Colon (tissue), 2 donors: ENCODE measurements around the gene KCNB1.

Source experiments
- FAIRE-seq: peaks from 2 replicates; lab custom pipeline; 2012; peaks lifted over from hg19 to GRCh38; lab: Jason Lieb, UNC
- donor health status: control.
- donor health status: control.

KCNB1 gene

DNA sequence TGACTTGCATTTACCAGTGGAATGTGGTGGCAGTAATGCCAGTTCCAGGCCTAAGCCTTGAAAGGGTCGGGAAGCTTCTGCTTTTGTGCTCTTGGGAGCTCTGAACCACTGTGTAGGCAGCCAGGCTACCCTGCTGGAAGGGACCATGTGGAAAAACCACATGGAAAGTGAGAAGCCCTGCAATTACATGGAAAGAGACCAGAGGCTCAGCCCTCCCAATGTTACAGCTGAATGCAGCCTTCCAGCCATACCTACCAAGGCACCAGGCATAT, 14.9 kb upstream of the KCNB1 start:
- no peak for FAIRE-seq

DNA sequence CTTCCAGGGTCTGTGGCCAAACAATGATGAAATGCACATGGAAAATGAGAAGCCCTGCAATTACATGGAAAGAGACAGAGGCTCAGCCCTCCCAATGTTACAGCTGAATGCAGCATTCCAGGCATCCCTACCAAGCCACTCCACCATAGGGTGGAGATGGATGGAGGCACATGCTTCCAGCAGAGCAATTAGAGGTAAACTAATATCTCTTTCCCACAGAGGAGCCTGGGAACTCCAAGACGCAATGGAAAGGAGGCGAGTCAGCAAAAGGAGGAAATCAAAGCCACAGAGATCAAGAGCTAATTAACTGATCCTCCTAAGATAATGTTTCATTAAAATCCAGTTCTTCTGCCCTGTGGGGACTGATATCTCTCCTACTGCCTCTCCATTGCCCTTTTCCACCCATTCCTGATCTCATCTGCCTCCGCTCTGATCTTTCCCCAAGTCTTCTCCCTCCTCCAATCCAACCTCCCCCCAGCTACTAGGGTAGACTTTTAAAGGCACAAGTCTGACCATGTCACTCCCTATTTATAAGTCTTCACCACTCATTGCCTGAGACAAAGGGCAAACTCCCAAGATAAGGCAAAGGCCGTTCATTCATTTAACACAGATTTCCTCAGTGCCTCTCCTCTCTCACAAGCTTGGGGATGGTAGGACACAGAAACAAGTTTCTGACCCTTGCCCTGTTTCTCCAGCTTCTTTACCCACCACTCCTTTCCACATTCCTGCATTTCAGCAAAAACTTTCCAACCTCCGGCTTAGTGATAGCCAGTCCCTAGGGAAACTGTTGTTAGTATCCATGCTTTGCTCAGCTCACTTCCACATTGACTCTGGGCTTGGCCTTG, 14.3 kb upstream of the KCNB1 start:
- no peak for FAIRE-seq

DNA sequence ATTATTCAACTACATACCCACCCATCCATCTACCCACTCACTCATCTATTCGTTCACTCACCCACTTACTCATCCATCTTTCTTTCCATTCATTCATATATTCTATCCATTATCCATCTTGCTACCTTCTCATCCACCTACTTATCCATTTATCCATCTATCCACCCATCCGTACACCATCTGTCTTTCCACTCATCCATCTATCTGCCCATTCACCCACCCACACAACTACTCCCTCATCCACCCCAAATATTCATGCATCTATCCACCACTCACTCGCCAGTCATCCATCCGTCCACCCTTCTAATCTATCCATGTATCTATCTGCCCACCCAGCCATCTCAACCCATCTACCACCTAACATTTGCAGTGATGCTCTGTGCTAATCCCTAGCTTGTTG, 13.6 kb upstream of the KCNB1 start:
- no peak for FAIRE-seq

DNA sequence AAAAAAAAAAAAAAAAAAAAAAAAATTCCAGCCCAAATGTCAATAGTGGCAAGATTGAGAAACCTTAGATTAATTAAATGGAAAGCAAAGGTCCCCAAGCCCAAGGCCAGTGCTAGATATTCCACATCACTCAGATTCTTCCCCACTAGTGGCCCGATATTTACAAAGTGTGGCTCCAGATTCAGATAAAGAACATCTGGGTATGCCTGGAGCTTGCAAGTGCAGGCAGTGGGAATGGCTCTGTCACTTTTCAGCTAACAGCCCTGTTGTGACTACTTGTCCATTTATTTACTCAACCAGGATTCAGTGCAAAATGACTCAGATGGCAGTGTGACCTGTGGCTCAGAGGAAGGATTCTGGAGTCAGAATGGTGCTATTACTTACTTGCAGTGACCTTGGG, 8.2 kb upstream of the KCNB1 start:
- no peak for FAIRE-seq

DNA sequence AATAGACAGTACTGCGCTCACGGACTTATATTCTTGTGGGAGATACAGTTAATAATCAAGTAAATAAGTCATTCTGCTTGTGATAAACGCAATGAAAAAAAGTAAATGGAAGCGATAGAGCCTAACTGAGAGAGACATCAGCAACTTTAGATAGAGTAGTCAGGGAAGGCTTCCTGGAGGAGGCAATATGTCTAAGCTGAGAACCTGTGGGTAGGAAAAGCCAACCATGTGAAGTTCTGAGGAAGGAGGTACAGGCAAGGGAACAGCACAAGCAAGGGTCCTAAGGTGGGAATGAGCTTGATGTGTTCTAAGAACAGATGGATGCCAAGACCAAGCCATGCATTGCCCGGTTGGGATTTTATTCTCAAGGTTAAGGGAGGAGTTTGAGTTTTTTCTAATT, 7.2 kb upstream of the KCNB1 start:
- no peak for FAIRE-seq

DNA sequence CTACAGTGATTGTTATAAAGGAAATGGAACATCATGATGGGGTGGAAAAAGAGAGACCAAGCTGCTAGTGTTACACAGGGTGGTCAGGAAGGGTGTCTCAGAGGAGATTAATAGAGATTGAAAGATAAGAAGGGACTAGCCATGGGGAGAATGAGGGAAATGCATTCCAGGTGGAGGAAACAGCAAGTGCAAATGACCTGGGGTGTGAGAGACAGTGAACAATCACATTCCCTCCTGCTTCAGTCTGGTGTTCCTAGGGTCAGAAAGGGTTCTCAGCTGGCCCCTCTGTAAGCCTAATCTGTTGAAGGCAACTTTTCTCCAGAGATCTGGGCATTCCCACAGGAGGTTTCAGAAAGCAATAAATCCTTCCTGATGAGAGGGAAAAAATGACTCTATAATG, 3.6 kb upstream of the KCNB1 start:
- no peak for FAIRE-seq

DNA sequence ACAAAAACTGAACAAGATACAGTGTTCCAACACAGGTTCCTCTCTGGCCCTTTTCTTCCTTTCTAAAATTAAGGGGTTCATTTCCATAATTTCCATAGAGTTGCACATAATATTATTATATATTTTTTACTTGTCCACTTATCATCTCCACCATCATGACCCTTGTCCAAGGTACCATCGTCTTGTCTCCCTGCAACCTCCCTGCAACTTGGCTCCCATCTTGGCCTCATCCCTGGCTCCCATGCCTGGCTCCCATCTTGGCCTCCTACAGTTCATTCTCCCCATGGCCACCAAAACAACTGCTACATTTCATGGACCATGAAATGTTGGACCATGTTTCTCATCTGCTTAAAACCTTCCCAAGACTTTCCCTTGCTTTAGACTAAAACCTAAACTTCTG, 3.1 kb upstream of the KCNB1 start:
- FAIRE-seq: no peak

DNA sequence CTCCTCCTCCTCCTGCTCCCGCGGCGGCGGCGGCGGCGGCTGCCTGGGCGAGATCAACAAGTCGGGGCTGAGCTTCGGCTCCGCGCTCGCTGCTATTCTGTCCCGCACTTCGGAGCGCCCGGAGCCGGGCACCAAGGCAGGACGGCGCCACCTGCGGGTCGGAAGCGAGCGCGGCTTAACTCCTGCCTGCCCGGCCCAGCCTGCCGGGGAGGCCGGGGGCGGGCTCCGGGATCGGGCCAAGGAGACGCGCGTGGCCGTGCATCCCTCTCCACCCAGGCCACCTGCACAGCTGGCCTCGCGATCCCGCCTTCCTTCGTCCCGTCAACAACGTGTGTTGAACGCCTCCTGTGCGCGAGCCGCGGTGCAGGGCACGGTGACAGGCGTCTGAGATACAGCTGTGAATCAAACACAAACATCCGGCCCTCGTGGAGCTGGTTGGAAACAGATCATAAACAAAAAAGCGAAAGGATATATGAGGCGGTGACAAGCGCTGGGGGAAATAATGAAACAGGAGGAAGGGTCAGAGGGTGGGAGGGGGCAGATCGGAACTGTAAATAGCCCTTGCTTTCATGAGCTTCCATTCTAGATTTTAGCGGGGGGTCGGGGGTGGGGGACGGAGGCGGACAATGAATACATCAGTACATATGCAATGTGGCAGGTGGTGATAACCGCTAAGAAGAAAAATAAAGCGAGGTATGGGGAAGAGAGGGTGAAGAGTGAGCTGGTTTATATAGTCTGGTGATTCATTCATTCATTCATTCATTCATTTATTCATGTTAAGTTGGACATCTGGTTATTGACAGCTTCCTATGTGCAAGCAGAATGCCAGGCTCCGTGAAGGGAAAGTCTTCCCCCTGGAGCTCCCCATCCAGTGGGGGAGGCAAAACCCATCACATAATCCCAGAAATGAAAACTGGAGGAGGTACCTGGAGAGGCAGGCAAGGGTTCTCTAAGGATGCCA, 2.0 kb upstream of the KCNB1 start:
- FAIRE-seq: no peak

DNA sequence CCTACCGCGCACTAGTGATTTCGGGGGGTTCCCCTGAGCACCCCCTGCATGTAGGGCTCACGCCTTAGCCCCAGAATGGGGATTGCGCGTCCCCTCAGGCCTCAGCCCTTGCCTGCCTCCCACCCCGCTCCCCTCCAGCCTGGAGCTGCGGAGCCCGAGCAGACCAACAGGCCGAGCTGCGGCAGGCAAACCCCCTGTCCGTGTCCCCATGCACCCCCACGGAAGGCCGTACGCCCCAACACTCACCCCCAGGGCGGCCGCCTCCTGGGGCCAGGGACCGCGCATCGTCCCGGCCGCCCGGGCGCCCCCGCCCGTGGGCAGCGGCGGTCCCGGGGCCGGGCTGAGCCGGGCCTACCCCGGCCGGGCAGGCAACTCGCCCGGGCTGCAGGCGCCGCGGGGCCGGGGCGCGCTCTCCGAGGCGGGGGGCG, 1.2 kb upstream of the KCNB1 start:
- no peak for FAIRE-seq

DNA sequence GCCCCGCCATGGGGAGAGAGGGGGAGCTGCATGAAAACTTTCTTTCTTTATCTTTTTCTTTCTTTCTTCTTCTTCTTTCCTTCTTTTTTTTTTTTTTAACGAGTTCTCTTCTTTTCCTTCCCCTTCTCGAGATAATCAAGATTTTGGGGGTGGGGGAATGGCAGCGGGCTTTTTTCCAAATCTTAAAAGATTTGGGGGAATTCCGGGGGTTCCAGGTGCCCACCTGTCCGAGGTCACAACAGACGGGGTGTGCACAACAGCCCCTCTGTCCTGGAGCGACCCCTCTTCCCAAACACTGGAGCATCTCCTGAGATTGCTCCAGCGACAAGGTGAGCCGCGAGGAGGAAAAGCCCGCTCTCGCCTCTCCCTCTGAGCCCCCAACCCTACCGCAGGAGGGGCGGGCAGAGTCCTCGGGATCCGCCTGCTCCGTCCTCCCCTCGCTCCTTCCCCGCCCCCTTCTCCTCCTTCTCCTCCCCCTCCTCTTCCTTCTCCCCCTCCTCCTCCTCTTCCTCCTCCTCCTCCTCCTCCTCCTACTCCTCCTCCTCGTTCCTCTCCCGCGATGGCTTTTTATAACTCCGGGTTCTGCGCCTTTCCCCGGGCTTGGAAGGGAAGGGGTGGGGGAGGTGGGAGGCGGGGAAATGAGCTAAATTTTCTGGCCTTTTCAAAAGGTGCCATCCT, 689 bp upstream of the KCNB1 start:
- no peak for FAIRE-seq

DNA sequence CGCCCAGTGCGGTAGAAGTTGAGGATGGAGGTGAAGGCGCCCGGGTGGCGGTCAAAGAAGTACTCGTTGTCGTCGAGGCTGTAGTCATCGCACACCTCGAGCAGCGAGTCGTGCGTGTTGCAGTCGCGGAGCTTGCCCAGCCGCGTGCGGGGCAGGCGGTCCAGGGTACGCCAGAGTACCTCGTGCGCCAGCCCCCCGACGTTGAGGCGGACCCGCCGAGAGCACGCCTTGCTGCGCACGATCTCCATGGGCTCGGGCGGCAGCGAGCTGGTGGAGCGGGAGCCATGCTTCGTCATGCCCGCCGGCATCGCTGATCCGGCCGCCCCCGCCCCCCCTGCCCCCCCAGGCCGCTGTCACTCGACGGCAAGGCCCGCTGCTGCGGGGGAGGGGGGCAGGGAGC, 295 bp downstream of the KCNB1 start:
- no peak for FAIRE-seq

DNA sequence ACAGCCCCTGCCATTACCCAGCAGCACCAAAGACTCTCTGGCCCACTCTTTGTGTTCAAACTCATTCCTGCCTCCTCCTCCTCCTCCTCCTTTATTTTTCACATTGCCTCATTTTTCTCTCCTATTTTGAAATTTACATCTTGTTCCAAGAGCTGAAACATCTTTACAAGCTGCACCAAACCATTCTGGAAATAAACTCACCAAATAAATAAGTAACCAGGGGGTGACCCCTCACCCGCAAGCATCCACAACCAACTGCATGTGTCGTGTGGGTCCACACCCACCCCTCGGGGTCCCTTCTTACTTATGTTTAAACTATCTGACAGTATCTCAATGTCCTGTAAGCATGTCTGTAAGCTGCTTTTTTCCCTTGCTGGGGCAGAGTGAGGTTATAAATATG, 1.4 kb downstream of the KCNB1 start:
- FAIRE-seq: no peak

DNA sequence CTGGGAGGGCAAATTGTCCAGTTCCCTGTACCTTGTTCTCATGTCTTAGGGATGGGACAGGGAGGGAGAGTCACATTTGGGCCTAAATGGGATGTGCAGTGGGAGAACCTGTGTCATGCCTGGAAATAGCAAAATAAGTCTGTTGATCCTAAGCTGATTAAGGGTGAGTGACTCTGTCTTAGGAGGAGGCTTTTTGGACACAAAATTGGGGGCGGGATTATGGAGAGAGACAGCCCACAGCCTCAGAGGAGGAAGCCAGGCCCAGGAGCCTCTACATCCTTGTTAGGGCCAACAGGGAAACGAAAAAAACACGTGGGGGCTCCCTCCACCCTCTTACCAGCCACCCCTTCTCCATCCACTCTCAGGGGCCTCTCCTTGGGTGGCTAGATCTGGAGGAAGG, 2.2 kb downstream of the KCNB1 start:
- FAIRE-seq: no peak

DNA sequence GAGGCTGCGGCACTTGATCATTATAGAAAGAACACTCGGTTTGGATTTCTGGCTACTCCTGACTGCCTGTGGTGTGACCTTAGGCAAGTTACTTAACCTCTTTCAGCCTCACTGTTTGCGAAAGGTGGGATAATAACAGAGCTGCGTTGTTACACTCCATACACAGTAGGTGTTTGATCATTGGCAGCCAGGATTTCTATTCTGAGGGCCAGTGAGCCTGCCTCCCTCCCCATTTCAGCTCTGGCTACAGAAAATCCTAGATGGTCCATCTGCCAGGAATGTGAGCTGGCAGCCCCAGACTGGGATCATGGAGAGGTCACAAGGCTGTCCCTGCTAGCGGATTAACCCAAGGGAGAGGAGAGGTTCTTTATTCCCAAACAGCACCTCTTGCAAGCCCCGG, 2.7 kb downstream of the KCNB1 start:
- FAIRE-seq: no peak

DNA sequence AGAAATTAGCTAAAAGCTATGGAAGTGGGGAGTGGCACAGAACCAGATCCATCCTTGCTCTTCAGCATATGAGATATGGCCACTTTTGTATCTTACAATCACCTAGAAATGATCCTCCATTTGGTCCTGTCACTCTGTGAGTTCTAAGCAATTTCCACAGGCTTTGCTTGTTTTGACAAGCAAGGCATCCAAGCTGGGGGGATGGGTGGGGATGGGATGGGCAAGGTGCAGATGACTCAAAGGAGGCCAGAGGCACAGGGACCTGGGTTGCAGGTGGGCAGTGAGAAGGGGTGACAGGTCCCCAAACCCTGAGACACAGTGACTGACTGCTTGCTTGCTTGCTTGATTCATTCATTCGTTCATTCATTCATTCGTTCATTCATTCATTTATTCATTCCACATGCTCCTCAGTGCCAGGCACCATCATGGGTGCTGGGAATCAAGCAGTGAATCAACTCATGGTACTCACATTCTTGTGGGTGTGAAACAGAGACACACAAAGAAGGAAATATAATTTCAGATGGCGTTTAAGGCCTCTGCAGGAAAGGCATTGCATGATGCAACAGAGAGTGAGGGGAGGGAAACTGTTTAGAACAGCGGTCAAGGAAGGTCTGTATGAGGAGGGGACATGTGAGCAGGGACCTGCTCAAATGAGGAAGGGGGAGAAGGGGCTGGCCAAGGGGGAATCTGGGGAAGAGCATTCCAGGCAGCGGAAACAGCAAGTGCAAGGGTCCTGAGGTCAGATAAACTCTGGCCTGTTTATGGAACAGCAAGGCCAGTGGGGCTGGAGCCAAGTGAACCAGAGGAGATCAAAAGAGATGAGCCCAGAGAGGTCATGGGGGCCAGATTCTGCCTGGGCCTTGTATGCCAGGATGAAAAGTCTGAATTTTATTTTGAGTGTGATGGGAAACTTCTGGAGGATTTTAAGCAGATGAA, 3.4 kb downstream of the KCNB1 start:
- no peak for FAIRE-seq

DNA sequence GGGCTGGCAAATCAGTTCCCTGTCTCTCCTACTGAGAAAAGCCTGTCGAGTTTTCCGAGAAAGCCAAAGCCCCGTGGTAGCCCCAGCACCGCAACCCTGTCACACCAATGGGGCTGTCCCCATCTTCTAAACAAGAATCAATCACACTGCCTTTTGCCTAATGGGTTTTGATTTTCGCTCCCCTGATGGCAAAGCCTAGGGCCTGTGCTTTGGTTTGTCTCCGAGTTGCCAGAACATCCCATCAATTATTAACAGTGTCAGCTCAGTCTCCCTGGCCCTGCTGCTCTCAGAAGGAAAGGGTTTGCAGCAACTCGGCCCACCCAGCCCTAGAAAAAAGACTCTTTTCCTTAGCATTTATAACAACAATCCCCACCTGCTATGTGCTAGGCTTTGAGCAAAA, 4.2 kb downstream of the KCNB1 start:
- FAIRE-seq: no peak

DNA sequence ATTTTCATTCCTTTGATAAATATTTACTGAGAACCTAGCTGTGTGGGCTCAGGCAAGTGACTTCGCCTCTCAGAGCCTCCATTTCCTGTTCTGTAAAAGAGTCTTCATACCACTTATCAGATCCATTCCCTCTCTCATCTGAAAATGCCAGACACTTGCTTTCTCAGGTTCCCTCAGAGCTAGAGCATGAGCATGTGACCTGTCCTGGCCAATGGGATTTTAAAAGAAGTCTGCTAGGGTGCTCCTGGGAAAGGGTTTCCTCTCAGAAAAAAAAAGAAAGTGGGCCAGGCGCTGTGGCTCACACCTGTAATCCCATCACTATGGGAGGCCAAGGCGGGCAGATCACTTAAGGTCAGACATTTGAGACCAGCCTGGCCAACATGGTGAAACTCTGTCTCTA, 5.3 kb downstream of the KCNB1 start:
- FAIRE-seq: no peak

DNA sequence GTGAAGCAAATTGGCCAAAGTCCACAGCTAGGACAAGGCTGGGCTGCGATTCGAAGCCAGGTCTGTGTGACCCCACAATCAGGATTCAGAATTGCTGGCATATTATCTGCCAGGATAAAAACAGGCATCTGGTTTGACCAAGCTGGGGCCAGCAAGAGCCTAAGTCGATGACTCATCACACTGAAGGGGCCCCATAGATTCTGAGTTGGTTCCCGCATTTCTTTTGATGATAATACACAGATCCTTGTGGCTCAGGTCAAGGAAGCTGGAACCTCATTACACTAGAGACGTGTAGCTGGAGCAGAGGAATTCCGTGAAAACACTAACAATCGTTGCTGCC, 6.5 kb downstream of the KCNB1 start:
- FAIRE-seq: no peak

DNA sequence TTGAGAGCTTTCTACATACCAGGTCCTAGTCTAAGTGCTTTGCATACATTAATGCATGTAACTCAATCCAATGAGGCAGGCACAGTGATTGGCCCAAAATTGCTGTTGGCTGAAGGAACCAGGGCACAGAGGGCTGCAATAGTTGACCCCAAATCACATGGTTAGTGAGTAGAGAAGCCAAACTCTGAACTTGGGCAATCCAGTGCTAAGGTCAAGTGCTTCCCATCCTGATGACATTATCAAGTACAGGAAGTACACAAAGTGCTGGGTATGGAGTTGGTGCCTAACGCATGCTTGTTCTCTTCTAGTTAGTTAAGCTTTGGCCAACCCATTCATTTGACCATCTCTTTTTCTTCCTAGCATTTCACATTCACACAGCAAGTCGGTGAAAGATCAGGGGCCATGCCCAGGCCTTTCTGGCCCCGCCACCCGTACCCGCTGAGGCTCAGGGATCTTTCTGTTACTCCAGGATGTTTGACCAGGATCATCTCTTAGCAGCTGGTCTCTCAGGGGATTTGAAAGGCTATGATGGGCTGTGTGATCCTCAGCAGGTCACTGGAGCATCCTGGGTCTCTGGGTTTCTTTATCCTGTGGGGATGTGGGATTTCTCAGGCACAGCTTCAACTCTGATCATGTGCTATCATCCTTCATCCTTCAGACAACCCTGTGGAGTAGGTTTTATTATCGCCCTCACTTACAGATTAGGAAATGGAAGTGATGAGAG, 7.0 kb downstream of the KCNB1 start:
- no peak for FAIRE-seq

DNA sequence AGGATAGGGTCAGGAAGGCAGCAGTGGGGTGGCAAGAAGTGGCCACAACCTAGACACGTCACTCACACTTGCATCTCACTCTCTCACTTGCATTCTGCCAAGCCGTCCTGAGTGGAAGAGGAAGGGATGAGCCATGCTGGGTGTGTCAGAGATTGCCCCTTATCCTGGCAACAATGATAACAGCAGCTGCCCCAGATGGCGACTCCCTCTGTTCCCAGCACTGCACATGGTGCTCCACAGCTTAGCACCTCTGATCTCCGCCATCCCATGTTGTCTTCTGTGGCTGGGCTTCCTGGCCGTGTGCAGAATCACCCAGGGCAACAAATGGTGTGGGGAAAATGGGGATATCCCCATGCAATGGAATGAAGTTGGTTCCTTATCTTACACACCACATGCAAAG, 11.1 kb downstream of the KCNB1 start:
- FAIRE-seq: no peak

DNA sequence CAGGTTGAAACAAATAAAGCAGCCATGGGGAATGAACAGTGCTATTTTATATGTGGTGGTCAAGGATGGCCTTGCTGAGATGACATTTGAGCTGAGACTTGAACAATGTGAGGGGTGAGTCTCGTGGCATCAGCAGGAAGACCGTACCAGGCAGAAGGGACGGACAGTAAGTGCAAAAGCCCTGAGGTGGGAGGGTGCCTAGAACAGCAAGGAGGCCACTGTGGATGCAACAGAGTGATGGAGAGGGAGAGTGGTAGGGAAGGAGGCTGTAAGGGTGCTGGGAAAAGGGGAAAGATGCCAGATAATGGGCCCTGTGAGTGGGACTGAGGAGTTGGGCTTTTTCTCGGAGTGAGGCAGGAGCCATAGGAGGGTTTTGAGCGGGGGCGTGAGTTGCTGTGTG, 11.5 kb downstream of the KCNB1 start:
- no peak for FAIRE-seq
